HUES48 (cell line): ENCODE measurements around the gene NGEF.
"Not testable (repeated sequence)": the region's sequence is repeated elsewhere in the genome, so short reads cannot be mapped to it uniquely, and the experiment has no call there.

ENCODE experiments used
- H3K27ac ChIP-seq: one replicate; pipeline ENCODE4 v1.7.0; 2013; ENCODE audit warnings: low read depth, low read length, inconsistent platforms
- H3K27me3 ChIP-seq: 2 replicates; pipeline ENCODE4 v1.6.1; 2013; ENCODE audit warnings: mild to moderate bottlenecking, low read length; ENCODE audit not compliant: control insufficient read depth, insufficient read depth
- H3K36me3 ChIP-seq: 2 replicates; pipeline ENCODE4 v1.6.1; 2013; ENCODE audit warnings: low read length; ENCODE audit not compliant: control insufficient read depth, insufficient read depth
- H3K4me1 ChIP-seq: 2 replicates; pipeline ENCODE4 v1.6.1; 2013; ENCODE audit warnings: mild to moderate bottlenecking, low read length; ENCODE audit not compliant: control insufficient read depth, insufficient read depth
- H3K4me3 ChIP-seq: 2 replicates; pipeline ENCODE4 v1.5.1; 2013; ENCODE audit warnings: mild to moderate bottlenecking, low read depth, low read length
- H3K9ac ChIP-seq: 2 replicates; pipeline ENCODE4 v1.6.1; 2013; ENCODE audit warnings: mild to moderate bottlenecking, low read depth, low read length, moderate library complexity
- H3K9me3 ChIP-seq: 2 replicates; pipeline ENCODE4 v1.6.1; 2013; ENCODE audit warnings: low read length; ENCODE audit not compliant: control insufficient read depth, insufficient read depth

Gene NGEF

DNA sequence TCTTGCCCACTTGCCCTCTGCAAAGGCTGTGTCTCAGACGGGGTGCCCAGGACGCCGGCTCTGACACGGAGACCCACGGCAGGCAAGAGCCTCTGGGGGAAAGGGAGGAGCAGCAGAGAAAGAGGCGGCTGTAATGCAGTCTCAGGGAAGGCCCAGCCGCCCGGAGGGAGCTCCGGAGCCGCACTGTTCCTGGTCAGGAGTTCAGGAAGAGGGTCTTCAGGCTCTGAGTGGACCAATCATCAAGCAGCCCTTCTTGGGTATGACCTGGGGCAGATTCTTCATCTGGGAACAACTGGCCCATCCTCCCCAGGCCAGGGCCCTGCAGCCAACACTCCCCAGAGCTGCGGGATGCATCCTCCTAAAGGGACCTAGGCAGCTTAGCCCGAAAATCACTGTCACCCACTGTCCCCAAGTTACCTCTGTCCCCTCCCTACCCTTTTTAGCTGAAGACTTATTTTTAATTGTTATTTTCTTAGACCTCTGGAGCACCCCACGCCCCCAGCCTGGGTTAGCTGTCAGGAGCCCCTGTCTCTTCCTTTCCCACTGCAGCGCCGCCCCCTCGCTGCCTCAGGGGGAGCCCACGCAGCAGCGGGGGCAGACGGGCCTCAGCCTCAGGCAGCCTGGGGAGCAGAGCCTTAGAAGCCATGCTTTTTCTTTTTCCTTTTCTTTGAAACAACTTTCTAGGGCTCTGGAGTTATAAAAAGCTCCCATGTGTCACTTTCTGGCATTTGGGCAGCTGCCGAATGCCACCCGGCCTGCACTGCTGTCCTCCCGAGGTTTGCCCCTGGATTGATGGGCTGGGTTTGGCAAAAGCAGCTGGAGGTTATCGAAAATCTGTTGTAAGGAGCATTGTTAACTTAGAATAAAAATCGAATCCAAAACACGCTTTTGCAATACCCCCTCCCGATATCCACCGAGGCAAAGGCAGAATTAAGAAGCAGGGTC is 18.8 kb upstream of the NGEF start:
- no peaks in the 10 kb centered on the region for H3K4me1 ChIP-seq
- H3K27me3 ChIP-seq: no peaks in the 10 kb centered on the region
- H3K36me3 ChIP-seq: no peaks in the 10 kb centered on the region
- no peak overlapping the region for H3K4me3 ChIP-seq
- H3K9me3 ChIP-seq: no peaks in the 10 kb centered on the region
- H3K27ac ChIP-seq: no peak overlapping the region
- H3K9ac ChIP-seq: no peak overlapping the region

DNA sequence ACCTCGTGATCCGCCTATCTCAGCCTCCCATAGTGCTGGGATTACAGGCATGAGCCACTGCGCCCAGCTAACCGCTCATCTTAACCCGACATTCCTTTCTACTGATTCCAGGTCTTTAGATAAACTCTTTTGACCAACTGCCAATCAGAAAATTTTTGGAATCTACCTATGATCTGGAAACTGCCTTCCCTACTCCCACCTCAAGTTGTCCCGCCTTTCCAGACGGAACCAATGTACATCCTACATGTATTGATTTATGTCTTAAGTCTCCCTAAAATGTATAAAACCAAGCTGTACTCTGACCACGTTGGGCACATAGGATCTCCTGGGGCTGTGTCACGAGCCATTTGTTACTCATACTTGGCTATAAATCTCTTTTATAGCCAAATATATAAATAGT is 16.3 kb upstream of the NGEF start:
- no peaks in the 10 kb centered on the region for H3K27me3 ChIP-seq
- no peaks in the 10 kb centered on the region for H3K9me3 ChIP-seq
- H3K27ac ChIP-seq: no peak overlapping the region
- no peak overlapping the region for H3K9ac ChIP-seq
- no peak overlapping the region for H3K4me3 ChIP-seq
- no peaks in the 10 kb centered on the region; the same call in 1 of the 2 replicates for H3K4me1 ChIP-seq
- H3K36me3 ChIP-seq: no peaks in the 10 kb centered on the region

DNA sequence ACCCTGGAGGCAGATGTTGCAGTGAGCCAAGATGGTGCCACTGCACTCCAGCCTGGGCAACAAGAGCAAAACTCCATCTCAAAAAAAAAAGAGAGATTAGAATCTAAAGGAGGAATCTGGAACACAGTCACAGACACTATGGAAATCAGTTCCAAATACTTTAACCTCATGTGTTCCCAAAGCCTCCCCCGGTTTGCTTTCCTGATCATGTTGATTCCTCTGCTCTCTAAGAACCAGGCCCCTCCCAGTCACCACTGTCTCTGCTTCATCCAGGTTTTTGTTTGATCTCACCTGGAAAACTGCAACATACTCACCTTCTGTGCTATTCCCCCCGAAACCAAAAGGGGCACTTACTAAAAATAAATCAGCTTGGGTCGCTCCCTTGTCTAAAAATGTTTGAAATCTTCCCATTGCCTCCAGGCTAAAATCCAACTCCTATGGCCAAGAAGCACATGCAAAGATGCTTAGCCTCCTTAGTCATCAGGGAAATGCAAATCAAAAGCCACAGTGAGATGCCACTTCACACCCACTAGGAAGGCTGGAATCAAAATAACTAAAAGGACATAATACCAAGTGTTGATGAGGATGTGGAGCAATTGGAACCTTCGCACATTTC is 13.2 kb upstream of the NGEF start:
- Histone ChIP-seq H3K9me3 (no peaks in the 10 kb centered on the region), H3K27me3 (no peaks in the 10 kb centered on the region), H3K36me3 (no peaks in the 10 kb centered on the region), H3K27ac (no peak overlapping the region), H3K4me1 (no peaks in the 10 kb centered on the region; the same call in 1 of the 2 replicates), H3K9ac (no peak overlapping the region), H3K4me3 (no peak overlapping the region)

DNA sequence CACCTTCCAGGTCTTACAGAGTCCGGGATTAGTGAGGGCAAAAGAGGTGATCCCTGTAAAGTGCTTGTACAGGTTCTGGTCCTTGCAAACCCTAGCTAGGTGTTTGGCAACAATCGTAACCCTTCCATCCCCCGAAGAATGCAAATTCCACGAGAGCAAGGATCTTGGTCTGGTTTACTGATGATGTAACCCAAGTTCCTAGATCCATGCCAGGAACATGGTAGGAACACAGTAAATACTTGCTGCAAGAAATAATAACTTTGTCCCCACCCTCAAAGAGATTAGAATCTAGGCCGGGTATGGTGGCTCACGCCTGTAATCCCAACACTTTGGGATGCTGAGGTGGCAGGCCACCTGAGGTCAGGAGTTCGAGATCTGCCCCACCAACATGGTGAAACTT is 12.7 kb upstream of the NGEF start:
- H3K27me3 ChIP-seq: no peaks in the 10 kb centered on the region
- H3K9me3 ChIP-seq: no peaks in the 10 kb centered on the region
- no peak overlapping the region for H3K27ac ChIP-seq
- H3K36me3 ChIP-seq: no peaks in the 10 kb centered on the region
- H3K4me1 ChIP-seq: no peaks in the 10 kb centered on the region; the same call in 1 of the 2 replicates
- H3K9ac ChIP-seq: no peak overlapping the region
- no peak overlapping the region for H3K4me3 ChIP-seq

DNA sequence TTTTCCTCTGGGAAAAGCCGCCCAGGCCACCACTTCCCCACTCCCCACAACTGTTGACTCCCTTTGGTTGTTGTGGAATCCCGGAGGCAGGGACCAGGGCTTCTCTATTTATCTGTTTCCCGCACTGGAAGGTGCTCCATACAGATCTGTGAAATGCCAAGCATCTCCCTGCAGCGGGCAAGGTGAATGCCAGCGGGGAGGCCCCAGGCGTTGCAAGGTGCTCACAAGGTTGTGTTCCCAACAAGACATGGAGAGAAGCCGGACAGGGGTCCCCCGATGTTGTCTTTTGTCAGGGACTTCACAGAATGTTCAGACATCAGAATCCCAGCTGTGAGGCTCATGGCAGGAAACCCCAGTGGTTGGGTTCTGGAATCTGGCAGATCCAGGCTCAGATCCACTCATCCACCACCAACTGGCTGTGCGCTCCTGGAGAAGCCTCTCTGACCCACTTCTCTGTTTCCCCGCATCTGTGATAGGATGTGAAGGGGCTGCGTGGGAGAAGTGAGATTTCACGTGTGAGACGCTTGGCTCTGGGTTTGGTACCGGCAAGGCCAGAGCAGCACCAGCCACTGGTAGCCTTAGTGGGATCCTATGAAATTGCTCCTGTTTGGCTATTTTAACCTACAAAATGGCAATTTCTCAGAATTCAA is 10.8 kb upstream of the NGEF start:
- no peak overlapping the region for H3K9ac ChIP-seq
- no peaks in the 10 kb centered on the region for H3K9me3 ChIP-seq
- H3K4me3 ChIP-seq: no peak overlapping the region
- H3K27me3 ChIP-seq: no peaks in the 10 kb centered on the region
- no peaks in the 10 kb centered on the region; the same call in 1 of the 2 replicates for H3K4me1 ChIP-seq
- no peaks in the 10 kb centered on the region for H3K36me3 ChIP-seq
- H3K27ac ChIP-seq: no peak overlapping the region

DNA sequence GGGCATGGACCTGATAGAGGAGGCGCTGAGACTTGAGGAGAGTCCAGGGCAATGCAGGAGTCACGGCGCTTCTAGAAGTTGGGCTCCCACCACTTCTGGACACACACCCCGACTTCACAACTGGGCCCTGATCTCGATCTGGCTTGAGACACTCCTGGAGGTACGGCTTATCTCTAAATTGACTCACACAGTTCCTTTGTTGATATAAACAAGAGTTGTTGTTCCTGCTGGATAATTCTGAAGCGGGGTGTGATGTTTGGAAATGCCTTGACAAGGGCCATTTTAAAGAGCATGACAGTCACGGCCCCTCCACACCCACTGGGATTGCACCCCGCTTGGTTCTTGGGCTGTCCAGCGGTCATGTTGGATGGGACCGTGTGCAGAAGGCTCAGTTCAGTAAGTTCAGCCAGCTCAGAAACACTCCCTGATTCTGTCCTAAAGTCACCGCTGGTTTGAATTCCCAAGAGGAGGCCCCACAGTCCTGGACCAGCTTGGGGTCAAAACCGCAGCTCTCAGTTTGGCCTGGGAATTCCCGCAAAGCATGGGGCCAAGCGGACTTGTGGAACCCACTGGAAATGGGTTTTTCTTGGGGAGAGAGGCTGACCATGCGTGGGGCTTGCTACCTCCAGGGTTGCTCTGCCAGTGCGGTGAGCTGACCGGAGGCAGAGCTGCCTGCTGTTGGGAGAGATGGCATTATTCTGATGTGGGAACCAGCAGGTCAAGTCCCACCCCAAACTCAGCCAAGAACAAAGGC is 10.1 kb upstream of the NGEF start:
- Histone ChIP-seq H3K4me1 (no peaks in the 10 kb centered on the region; the same call in 1 of the 2 replicates), H3K36me3 (no peaks in the 10 kb centered on the region), H3K27ac (no peak overlapping the region), H3K4me3 (no peak overlapping the region), H3K9me3 (no peaks in the 10 kb centered on the region), H3K9ac (no peak overlapping the region), H3K27me3 (no peaks in the 10 kb centered on the region)

DNA sequence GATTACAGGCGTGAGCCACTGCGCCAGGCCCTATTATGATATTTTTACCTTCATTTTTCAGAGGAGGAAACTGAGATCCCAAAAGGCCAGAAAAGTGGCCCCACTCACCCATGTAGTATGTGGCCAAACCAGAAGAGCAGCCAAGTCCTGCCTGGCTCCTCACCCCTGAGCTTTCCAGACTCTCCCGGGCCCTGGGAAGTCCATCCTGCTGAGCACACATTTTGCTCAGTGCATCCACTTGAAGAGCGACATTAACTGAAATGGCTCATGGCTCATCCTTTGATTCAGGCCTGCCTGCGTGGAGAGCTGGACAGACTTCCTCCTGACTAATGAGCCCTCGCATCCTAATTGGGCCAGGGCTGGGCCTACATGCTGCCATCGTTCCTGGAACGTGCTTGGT is 9.5 kb upstream of the NGEF start:
- Histone ChIP-seq H3K9me3 (no peaks in the 10 kb centered on the region), H3K36me3 (no peaks in the 10 kb centered on the region), H3K4me3 (no peak overlapping the region), H3K27ac (no peak overlapping the region), H3K9ac (no peak overlapping the region), H3K27me3 (no peaks in the 10 kb centered on the region), H3K4me1 (no peaks in the 10 kb centered on the region; the same call in 1 of the 2 replicates)

DNA sequence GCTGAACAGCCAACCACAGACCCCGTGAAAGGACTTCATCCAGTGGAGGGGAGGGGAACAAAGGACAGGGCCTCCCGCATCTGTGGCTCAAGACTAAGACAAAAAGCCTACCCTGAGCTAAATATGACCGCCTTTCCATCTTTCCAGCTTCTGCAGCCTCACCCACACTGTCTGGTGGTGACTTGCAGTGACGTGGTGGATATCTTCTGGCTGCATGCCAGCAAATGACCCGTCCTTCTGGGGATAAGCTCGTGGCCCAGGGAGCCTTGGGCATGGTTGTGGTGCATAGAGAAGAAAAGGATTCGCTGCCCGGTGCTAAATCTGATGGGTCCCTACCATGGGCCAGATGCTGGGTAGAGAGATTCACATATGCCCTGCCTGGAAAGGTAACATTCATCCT is 8.7 kb upstream of the NGEF start:
- H3K9me3 ChIP-seq: no peaks in the 10 kb centered on the region
- H3K9ac ChIP-seq: no peak overlapping the region
- no peaks in the 10 kb centered on the region; the same call in 1 of the 2 replicates for H3K4me1 ChIP-seq
- H3K4me3 ChIP-seq: no peak overlapping the region
- H3K27me3 ChIP-seq: no peaks in the 10 kb centered on the region
- no peak overlapping the region for H3K27ac ChIP-seq
- H3K36me3 ChIP-seq: no peaks in the 10 kb centered on the region

DNA sequence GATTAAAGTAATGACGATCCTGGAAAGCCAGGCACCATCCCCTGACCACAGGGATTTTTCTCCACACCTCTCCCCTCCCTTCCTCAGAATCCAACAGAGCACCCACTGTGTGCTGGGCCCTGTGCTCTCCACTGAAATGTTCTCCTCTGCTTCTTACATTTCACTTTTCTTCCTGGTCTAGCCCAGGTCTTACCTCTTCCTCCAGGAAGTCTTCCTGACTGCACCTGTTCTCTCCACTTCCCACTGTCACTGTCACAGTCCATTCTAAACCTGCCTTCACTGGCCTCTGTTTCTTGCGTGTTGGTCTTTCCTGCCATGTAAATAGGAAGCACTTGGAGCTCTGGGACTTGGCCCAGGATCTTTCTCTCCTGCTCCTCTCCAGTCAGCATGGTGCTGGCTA is 7.4 kb upstream of the NGEF start:
- H3K9me3 ChIP-seq: no peaks in the 10 kb centered on the region
- H3K9ac ChIP-seq: no peak overlapping the region
- no peaks in the 10 kb centered on the region for H3K4me1 ChIP-seq
- H3K36me3 ChIP-seq: no peaks in the 10 kb centered on the region
- H3K27ac ChIP-seq: no peak overlapping the region
- no peaks in the 10 kb centered on the region for H3K27me3 ChIP-seq
- H3K4me3 ChIP-seq: no peak overlapping the region

DNA sequence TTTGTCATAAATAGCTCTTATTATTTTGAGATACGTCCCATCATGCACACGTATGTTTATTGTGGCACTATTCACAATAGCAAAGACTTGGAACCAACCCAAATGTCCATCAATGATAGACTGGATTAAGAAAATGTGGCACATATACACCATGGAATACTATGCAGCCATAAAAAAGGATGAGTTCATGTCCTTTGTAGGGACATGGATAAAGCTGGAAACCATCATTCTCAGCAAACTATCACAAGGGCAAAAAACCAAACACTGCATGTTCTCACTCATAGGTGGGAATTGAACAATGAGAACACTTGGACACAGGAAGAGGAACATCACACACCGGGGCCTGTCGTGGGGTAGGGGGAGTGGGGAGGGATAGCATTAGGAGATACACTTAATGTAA is 6.6 kb upstream of the NGEF start:
- not testable (repeated sequence) for H3K4me1 ChIP-seq, H3K9me3 ChIP-seq, H3K27ac ChIP-seq, H3K9ac ChIP-seq, H3K4me3 ChIP-seq, H3K27me3 ChIP-seq, H3K36me3 ChIP-seq
